GM18511 (cell line): ENCODE measurements around the gene SSTR5.
"Not testable (repeated sequence)": the region's sequence is repeated elsewhere in the genome, so short reads cannot be mapped to it uniquely, and the experiment has no call there.

Source experiments
- ATAC-seq: cut with Tn5 transposase; IDR thresholded peaks from one replicate; pipeline ENCODE4 v1.9.1; 2021; ENCODE audit warnings: mild to moderate bottlenecking, moderate library complexity; ENCODE audit not compliant: unreplicated experiment

Gene SSTR5

GRCh38 chr16:1089439-1089821 lies 16.9 kb downstream of the SSTR5 start:
- ATAC-seq: no peak

- ATAC-seq: no peak
Observed at GRCh38 chr16:1089822-1090619, 17.5 kb downstream of the SSTR5 start.

- ATAC-seq: no peak
Observed at GRCh38 chr16:1090620-1091587, 18.4 kb downstream of the SSTR5 start.

GRCh38 chr16:1091992-1092552 lies 19.5 kb downstream of the SSTR5 start:
- ATAC-seq: no peak

GRCh38 chr16:1092685-1093283 lies 20.2 kb downstream of the SSTR5 start:
- not testable (repeated sequence) for ATAC-seq

GRCh38 chr16:1093284-1094123 lies 21.0 kb downstream of the SSTR5 start:
- ATAC-seq: no peak

GRCh38 chr16:1094124-1094479 lies 21.6 kb downstream of the SSTR5 start:
- ATAC-seq: no peak

- ATAC-seq: no peak
Observed at GRCh38 chr16:1094601-1095449, 22.3 kb downstream of the SSTR5 start.

- no peak for ATAC-seq
Observed at GRCh38 chr16:1095450-1096168, 23.1 kb downstream of the SSTR5 start.

- no peak for ATAC-seq
Observed at GRCh38 chr16:1096169-1097082, 23.9 kb downstream of the SSTR5 start, which contains the start of gene C1QTNF8. TSS of gene C1QTNF8 (minus strand) at chr16:1096244. CDS start at chr16:1094922, 1,322 bp downstream.

GRCh38 chr16:1097156-1097555 lies 24.6 kb downstream of the SSTR5 start:
- no peak for ATAC-seq

- ATAC-seq: no peak
Observed at GRCh38 chr16:1097800-1098199, 25.3 kb downstream of the SSTR5 start.

- ATAC-seq: no peak
Observed at GRCh38 chr16:1098266-1098991, 25.9 kb downstream of the SSTR5 start.

- ATAC-seq: no peak
Observed at GRCh38 chr16:1099189-1100083, 26.9 kb downstream of the SSTR5 start.

GRCh38 chr16:1100084-1100800 lies 27.7 kb downstream of the SSTR5 start:
- no peak for ATAC-seq
